Tibial artery (tissue), 4 donors: ENCODE data around the gene CDCP2.

Experiments
- DNase-seq, 2 donors: peaks; one replicate each; pipeline ENCODE4 v3.0.0-alpha.2; 2019
- H3K27ac ChIP-seq, 2 donors: fragments of 200-600 bp; sonication (generic) in 1 of 2; 1 replicate in 1 of 2; 2 replicates in 1 of 2; pipeline ENCODE4 v1.5.1; 2018 to 2019; ENCODE audit warnings: mild to moderate bottlenecking in 1 of 2
- H3K27me3 ChIP-seq, 2 donors: fragments of 200-600 bp; sonication (generic) in 1 of 2; one replicate each; pipeline versions ENCODE4 v1.5.1 to v1.6.0; 2016 to 2019
- H3K36me3 ChIP-seq, 3 donors: fragments of 200-600 bp; sonication (generic) in 2 of 3; one replicate each; pipeline ENCODE4 v1.5.1; 2016 to 2019; ENCODE audit warnings: mild to moderate bottlenecking in 2 of 3
- H3K4me1 ChIP-seq, 4 donors: fragments of 200-600 bp; sonication (generic) in 2 of 4; 1 replicate in 3 of 4; 2 replicates in 1 of 4; pipeline ENCODE4 v1.5.1; 2016 to 2019
- H3K4me3 ChIP-seq, 2 donors: fragments of 200-600 bp; sonication (generic) in 1 of 2; 1 replicate in 1 of 2; 2 replicates in 1 of 2; pipeline ENCODE4 v1.5.1; 2018 to 2019; ENCODE audit warnings: mild to moderate bottlenecking in 2 of 2
- H3K9me3 ChIP-seq, 3 donors: fragments of 200-600 bp; sonication (generic) in 1 of 3; one replicate each; pipeline ENCODE4 v1.5.1; 2016 to 2019
- CTCF ChIP-seq, 2 experiments: fragments of 200-600 bp in 1 of 2; fragments of 450-650 bp in 1 of 2; IDR thresholded peaks; one replicate each; pipeline ENCODE4 v1.5.1; 2017 to 2019; ENCODE audit warnings: antibody characterized with exemption in 2 of 2, mild to moderate bottlenecking in 1 of 2, moderate library complexity in 1 of 2
- intact Hi-C: fragments of 100-400 bp; cut with DNase I; formaldehyde crosslinking; loops from one replicate; pipeline ENCODE4 v1.15.0; 2023; ENCODE audit warnings: low total_unique reads

The CDCP2 gene

DNA sequence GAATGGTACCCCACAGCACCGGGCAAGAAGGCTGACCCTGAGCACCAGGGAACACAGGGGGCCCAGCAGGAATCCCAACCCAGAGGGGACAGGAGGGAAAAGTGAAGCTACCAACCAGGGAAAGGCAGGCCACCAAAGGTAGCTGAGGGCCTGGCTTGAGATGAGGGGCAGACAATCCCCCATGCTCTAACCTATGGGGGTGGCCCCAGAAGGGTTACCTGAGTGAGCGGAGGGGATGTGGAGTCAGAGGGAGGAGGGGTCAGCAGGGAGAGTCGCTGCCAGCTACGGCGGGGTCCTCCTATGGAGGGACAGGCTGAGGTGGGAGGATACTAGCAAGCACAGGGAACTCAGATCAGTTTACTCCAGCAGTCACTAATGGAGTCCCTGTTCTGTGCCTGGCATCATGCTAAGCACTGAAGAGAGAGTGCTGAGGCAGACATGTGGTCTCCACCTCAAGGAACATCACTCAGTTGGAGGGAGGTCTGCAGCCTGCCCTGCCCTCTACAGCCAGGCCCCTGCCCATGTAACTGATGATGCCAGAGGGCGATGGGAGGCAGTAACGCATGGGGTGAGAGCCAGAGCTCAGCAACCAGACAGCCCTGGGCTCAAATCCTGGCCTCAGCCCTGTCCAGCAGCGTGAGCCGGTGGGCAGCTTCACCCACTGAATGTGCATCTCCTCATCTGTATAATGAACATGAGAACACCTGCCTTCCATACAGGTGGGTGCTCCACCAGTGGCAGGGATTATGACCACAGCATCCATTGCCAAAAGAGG is 25.7 kb upstream of the CDCP2 start:
- H3K9me3 ChIP-seq = no peaks in the 10 kb centered on the region
- TF ChIP-seq CTCF (IDR thresholded peaks at IDR 0.05) = no peak
- intact Hi-C loops = no loop called here
- no peak overlapping the region for H3K4me3 ChIP-seq
- DNase-seq = no peak
- H3K27me3 ChIP-seq = no peaks in the 10 kb centered on the region
- no peak overlapping the region for H3K27ac ChIP-seq
- H3K4me1 ChIP-seq = no peaks in the 10 kb centered on the region
- peaks cover 9 to 68% (median 30%) of the 10 kb centered on the region in 3 donors for H3K36me3 ChIP-seq

GRCh38 chr1:54177726-54178125 is 24.9 kb upstream of the CDCP2 start:
- H3K27ac ChIP-seq = no peak overlapping the region
- no peak overlapping the region for H3K4me3 ChIP-seq
- intact Hi-C loops = no loop called here
- no peaks in the 10 kb centered on the region for H3K9me3 ChIP-seq
- TF ChIP-seq CTCF (IDR thresholded peaks at IDR 0.05) = no peak
- no peak for DNase-seq
- H3K4me1 ChIP-seq = no peaks in the 10 kb centered on the region
- H3K27me3 ChIP-seq = no peaks in the 10 kb centered on the region
- H3K36me3 ChIP-seq = peaks cover 9 to 67% (median 30%) of the 10 kb centered on the region in 3 donors

DNA sequence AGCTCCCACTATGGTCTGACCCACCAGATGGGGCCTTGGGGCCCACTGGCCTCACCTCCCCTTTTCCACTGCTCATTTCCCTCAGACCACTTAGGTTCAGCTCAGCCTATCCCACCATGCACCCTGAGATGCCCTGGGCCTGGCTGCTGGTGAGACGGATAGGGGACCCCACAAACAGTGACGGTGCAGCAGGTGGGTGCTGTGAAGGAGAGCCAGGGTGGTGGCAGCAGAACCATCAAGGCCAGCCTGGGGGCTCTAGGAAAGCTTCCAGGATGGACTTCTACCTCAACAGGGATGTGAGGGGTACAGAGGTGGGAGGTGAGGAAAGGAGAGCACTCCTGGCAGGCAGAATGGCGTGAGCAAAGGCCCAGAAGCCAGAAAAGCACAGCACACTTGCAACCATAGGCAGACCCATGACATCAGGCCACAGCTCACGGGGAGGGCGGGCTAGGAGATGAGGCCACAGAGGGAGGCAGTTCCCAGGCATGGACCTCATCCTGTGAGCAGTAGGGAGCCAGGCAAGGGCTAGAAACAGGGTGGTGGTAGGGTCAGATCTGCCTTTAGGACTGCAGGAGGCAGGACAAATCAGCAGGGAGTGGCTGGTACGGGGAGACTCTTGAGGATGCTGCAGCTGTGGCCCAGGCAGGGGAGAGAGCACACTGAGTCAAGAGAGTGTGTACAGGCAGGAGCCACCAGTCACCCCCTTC is 24.0 kb upstream of the CDCP2 start:
- no peak overlapping the region for H3K4me3 ChIP-seq
- no peak for TF ChIP-seq CTCF (IDR thresholded peaks at IDR 0.05)
- no peak overlapping the region for H3K27ac ChIP-seq
- no peaks in the 10 kb centered on the region for H3K27me3 ChIP-seq
- peaks cover 9 to 67% (median 30%) of the 10 kb centered on the region in 3 donors for H3K36me3 ChIP-seq
- H3K4me1 ChIP-seq = no peaks in the 10 kb centered on the region
- intact Hi-C loops = no loop called here
- DNase-seq = no peak
- H3K9me3 ChIP-seq = no peaks in the 10 kb centered on the region

GRCh38 chr1:54174106-54174505 is 21.3 kb upstream of the CDCP2 start:
- intact Hi-C loops = no loop called here

DNA sequence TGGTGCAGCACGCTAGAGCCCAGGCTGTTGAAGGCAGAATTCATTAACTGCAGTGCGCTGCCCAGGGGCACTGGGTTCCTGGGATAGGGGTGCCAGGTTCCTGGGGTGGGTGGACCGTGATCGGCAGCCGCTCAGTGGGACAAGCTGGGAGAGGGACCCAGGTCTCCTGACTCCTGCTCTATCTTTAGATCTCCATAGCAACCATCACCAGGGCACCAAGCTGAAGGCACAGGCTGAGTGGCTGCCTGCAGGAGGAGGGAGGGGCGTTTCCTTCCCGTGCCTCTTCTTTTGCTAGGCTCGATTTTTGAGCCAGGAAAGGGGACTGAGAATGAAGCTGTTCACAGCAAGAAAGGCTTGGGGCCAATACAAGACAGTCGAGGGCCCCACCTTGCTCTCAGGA is 20.9 kb upstream of the CDCP2 start:
- intact Hi-C loops = no loop called here
- Histone ChIP-seq H3K27ac (no peak overlapping the region), H3K27me3 (no peaks in the 10 kb centered on the region), H3K4me1 (no peaks in the 10 kb centered on the region), H3K9me3 (no peaks in the 10 kb centered on the region), H3K4me3 (no peak overlapping the region), H3K36me3 (peaks cover 6 to 36% (median 20%) of the 10 kb centered on the region in 3 donors)
- TF ChIP-seq CTCF (IDR thresholded peaks at IDR 0.05) = no peak
- DNase-seq = no peak

More at GRCh38 chr1:54174106-54174505, 21.3 kb upstream of the CDCP2 start:
- Histone ChIP-seq H3K27ac (no peak overlapping the region), H3K9me3 (no peaks in the 10 kb centered on the region), H3K4me1 (no peaks in the 10 kb centered on the region), H3K36me3 (peaks cover 6 to 41% (median 25%) of the 10 kb centered on the region in 3 donors), H3K4me3 (no peak overlapping the region), H3K27me3 (no peaks in the 10 kb centered on the region)
- no peak for DNase-seq
- no peak for TF ChIP-seq CTCF (IDR thresholded peaks at IDR 0.05)
